ENCODE data around the gene HSPA2. TPM values are rescaled to one million over a fixed set of nuclear protein-coding genes. Genes with fewer than 3 reads are reported as not detected.

The HSPA2 gene
- total and polyA plus RNA-seq, 2 donors from 2014 or later: 41.9 to 56.2 TPM

- Histone ChIP-seq H3K9me3 (ENCODE audit: control insufficient read depth in 2 of 3, insufficient read depth in 1 of 3, low read length in 3 of 3) (no peaks in the 10 kb centered on the region), H3K36me3 (ENCODE audit: control insufficient read depth in 2 of 3, insufficient read depth in 3 of 3, low read length in 3 of 3) (no peaks in the 10 kb centered on the region), H3K4me3 (ENCODE audit: low read length in 3 of 3) (no peak overlapping the region), H3K27me3 (ENCODE audit: control insufficient read depth, insufficient read depth, low read length) (no peaks in the 10 kb centered on the region), H3K4me1 (ENCODE audit: control insufficient read depth in 2 of 3, insufficient read depth in 2 of 3, low read depth in 1 of 3, low read length in 3 of 3) (peaks cover 2 to 6% (median 4%) of the 10 kb centered on the region in 3 donors), H3K9ac (ENCODE audit: low read length in 3 of 3) (peak overlapping the region in 1 of 3 donors; percentile 4), H3K27ac (ENCODE audit: low read depth in 2 of 2, low read length in 2 of 2) (no peak overlapping the region)
- intact Hi-C loops (cut with DNase I): no loop called here
- no peak for FAIRE-seq
- peak in 2 of 5 donors; percentile 56 to 61 for DNase-seq
- TF ChIP-seq CTCF (IDR thresholded peaks at IDR 0.05; ENCODE audit: borderline replicate concordance, extremely low read depth, insufficient read depth): no peak
Observed at GRCh38 chr14:64580467-64580866, 39.9 kb downstream of the HSPA2 start.

GRCh38 chr14:64581363-64581762 lies 40.8 kb downstream of the HSPA2 start:
- FAIRE-seq: no peak
- DNase-seq: no peak
- Histone ChIP-seq H3K9me3 (ENCODE audit: control insufficient read depth in 2 of 3, insufficient read depth in 1 of 3, low read length in 3 of 3) (no peaks in the 10 kb centered on the region), H3K27ac (ENCODE audit: low read depth in 2 of 2, low read length in 2 of 2) (peak overlapping the region in 1 of 2 donors; percentile 41), H3K36me3 (ENCODE audit: control insufficient read depth in 2 of 3, insufficient read depth in 3 of 3, low read length in 3 of 3) (no peaks in the 10 kb centered on the region), H3K4me3 (ENCODE audit: low read length in 3 of 3) (no peak overlapping the region), H3K4me1 (ENCODE audit: control insufficient read depth in 2 of 3, insufficient read depth in 2 of 3, low read depth in 1 of 3, low read length in 3 of 3) (peaks cover 2 to 6% (median 4%) of the 10 kb centered on the region in 3 donors), H3K9ac (ENCODE audit: low read length in 3 of 3) (peak overlapping the region in 1 of 3 donors; percentile 4), H3K27me3 (ENCODE audit: control insufficient read depth, insufficient read depth, low read length) (no peaks in the 10 kb centered on the region)
- intact Hi-C loops (cut with DNase I): no loop called here
- no peak for TF ChIP-seq CTCF (IDR thresholded peaks at IDR 0.05; ENCODE audit: borderline replicate concordance, extremely low read depth, insufficient read depth)

- Histone ChIP-seq H3K4me3 (ENCODE audit: low read length in 3 of 3) (no peak overlapping the region), H3K27ac (ENCODE audit: low read depth in 2 of 2, low read length in 2 of 2) (no peak overlapping the region), H3K9me3 (ENCODE audit: control insufficient read depth in 2 of 3, insufficient read depth in 1 of 3, low read length in 3 of 3) (no peaks in the 10 kb centered on the region), H3K36me3 (ENCODE audit: control insufficient read depth in 2 of 3, insufficient read depth in 3 of 3, low read length in 3 of 3) (no peaks in the 10 kb centered on the region), H3K27me3 (ENCODE audit: control insufficient read depth, insufficient read depth, low read length) (no peaks in the 10 kb centered on the region), H3K9ac (ENCODE audit: low read length in 3 of 3) (no peak overlapping the region), H3K4me1 (ENCODE audit: control insufficient read depth in 2 of 3, insufficient read depth in 2 of 3, low read depth in 1 of 3, low read length in 3 of 3) (peaks cover 2 to 6% (median 4%) of the 10 kb centered on the region in 3 donors)
- FAIRE-seq: no peak
- TF ChIP-seq CTCF (IDR thresholded peaks at IDR 0.05; ENCODE audit: borderline replicate concordance, extremely low read depth, insufficient read depth): no peak
- no peak for DNase-seq
- intact Hi-C loops (cut with DNase I): no loop called here
Observed at GRCh38 chr14:64581817-64582216, 41.3 kb downstream of the HSPA2 start.

GRCh38 chr14:64584190-64584589 lies 43.6 kb downstream of the HSPA2 start:
- Histone ChIP-seq H3K27ac (ENCODE audit: low read depth in 2 of 2, low read length in 2 of 2) (no peak overlapping the region), H3K4me1 (ENCODE audit: control insufficient read depth in 2 of 3, insufficient read depth in 2 of 3, low read depth in 1 of 3, low read length in 3 of 3) (peaks cover 2 to 6% (median 4%) of the 10 kb centered on the region in 3 donors), H3K27me3 (ENCODE audit: control insufficient read depth, insufficient read depth, low read length) (no peaks in the 10 kb centered on the region), H3K9ac (ENCODE audit: low read length in 3 of 3) (no peak overlapping the region), H3K9me3 (ENCODE audit: control insufficient read depth in 2 of 3, insufficient read depth in 1 of 3, low read length in 3 of 3) (no peaks in the 10 kb centered on the region), H3K36me3 (ENCODE audit: control insufficient read depth in 2 of 3, insufficient read depth in 3 of 3, low read length in 3 of 3) (no peaks in the 10 kb centered on the region), H3K4me3 (ENCODE audit: low read length in 3 of 3) (no peak overlapping the region)
- FAIRE-seq: no peak
- DNase-seq: peak in 3 of 5 donors; percentile 46 to 74 (median 74)
- TF ChIP-seq CTCF (IDR thresholded peaks at IDR 0.05; ENCODE audit: borderline replicate concordance, extremely low read depth, insufficient read depth): no peak
- intact Hi-C loops (cut with DNase I): no loop called here

Data from kidney (tissue), 14 donors.